ENCODE measurements around the gene SCART1. TPM values are rescaled to one million over a fixed set of nuclear protein-coding genes. Genes with fewer than 3 reads are reported as not detected.

Gene SCART1
- total RNA-seq, 1 donor from 2014 or later = 2.4 TPM

DNA sequence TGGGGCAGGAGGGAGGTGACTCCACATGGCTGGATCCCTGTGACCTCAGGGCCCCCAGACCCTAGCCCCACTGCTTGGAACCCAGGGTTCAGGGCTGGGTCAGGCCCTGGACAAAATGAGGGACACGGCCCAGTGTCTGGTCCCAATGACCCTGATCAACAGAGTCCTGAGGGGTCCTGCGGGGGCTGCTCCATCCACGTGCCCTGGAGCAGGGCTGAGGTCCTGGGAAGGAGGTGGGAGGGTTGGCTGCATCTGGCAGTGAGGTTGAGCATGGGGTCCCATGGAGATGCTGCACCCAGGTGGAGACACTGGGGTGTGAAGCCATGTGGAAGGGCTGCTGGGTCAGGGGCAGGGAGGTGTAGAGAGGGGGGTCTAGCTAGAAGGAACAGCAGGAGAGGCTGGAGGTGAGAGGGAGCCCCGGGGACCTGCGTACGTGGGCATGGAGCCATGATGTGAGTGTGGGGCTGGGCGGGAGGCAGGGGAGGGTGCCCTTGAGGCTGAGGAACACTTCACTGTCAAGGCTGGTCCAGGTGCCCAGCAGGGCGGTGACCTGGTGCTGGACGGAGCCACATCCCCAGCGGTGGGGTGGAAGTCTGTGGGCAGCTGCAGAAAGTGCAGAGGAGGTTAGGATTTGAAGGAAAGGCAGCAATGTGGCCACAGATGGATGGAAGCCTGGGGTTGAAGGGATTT, 604 bp downstream of the SCART1 start:
- no peaks in the 10 kb centered on the region for H3K4me1 Mint-ChIP-seq (ENCODE audit: low read depth)
- no peak overlapping the region for H3K27ac Mint-ChIP-seq (ENCODE audit: unreplicated experiment)
- H3K9me3 Mint-ChIP-seq (ENCODE audit: low read depth) = peaks cover 7% of the 10 kb centered on the region
- DNase-seq (ENCODE audit: low spot score) = no peak
- no peak overlapping the region for H3K4me3 Mint-ChIP-seq (ENCODE audit: unreplicated experiment)
- H3K27me3 Mint-ChIP-seq (ENCODE audit: low read depth) = peaks cover 1% of the 10 kb centered on the region
- peaks cover 2% of the 10 kb centered on the region for H3K36me3 Mint-ChIP-seq (ENCODE audit: low read depth)
- TF ChIP-seq, protein P1, sequence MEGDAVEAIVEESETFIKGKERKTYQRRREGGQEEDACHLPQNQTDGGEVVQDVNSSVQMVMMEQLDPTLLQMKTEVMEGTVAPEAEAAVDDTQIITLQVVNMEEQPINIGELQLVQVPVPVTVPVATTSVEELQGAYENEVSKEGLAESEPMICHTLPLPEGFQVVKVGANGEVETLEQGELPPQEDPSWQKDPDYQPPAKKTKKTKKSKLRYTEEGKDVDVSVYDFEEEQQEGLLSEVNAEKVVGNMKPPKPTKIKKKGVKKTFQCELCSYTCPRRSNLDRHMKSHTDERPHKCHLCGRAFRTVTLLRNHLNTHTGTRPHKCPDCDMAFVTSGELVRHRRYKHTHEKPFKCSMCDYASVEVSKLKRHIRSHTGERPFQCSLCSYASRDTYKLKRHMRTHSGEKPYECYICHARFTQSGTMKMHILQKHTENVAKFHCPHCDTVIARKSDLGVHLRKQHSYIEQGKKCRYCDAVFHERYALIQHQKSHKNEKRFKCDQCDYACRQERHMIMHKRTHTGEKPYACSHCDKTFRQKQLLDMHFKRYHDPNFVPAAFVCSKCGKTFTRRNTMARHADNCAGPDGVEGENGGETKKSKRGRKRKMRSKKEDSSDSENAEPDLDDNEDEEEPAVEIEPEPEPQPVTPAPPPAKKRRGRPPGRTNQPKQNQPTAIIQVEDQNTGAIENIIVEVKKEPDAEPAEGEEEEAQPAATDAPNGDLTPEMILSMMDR (IDR thresholded peaks at IDR 0.05) = no peak

DNA sequence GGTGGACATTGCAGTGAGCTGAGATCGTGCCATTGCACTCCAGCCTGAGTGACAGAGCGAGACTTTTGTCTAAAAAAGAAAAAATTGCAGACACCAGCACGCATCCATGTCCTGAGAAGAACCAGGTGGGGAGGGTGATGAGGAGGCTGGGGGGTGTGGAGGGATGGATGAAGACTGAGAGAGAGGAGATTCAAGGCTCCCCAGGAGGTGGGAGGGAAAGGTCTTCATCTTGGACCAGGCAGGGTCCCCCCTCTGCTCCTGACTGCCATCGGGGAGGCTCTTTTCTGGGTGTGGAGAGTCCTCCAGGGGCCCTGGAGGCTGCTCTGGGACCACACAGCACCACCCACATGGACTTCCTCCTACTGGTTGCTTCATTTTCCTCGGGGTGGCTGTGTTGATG, 1.5 kb downstream of the SCART1 start:
- H3K27me3 Mint-ChIP-seq (ENCODE audit: low read depth) = no peaks in the 10 kb centered on the region
- TF ChIP-seq, protein P1 (IDR thresholded peaks at IDR 0.05) = no peak
- H3K36me3 Mint-ChIP-seq (ENCODE audit: low read depth) = no peaks in the 10 kb centered on the region
- H3K27ac Mint-ChIP-seq (ENCODE audit: unreplicated experiment) = no peak overlapping the region
- DNase-seq (ENCODE audit: low spot score) = no peak
- no peaks in the 10 kb centered on the region for H3K4me1 Mint-ChIP-seq (ENCODE audit: low read depth)
- no peak overlapping the region for H3K4me3 Mint-ChIP-seq (ENCODE audit: unreplicated experiment)
- peaks cover 5% of the 10 kb centered on the region for H3K9me3 Mint-ChIP-seq (ENCODE audit: low read depth)

DNA sequence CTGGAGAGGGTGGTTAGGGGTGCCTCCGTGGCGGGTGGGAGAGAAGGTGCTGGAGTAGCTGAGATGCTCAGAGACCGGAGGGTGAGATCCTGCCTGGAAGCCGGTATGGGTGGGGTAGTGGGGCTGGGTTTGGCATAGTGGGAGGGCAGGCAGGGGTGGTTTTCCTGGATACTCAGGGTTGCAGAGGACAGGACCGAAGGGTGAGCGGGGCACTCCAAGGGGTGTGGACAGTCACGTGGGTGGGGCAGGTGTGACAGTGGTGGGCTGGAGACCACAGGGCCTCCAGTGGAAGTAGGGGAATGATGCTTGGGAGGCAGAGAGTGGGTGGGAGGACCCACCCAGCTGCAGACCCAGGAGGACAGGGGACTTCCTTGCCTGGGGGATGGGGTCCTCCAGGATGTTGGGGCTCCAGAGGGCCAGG, 1.9 kb downstream of the SCART1 start:
- Mint-ChIP-seq H3K4me3 (ENCODE audit: unreplicated experiment) (no peak overlapping the region), H3K36me3 (ENCODE audit: low read depth) (no peaks in the 10 kb centered on the region), H3K27ac (ENCODE audit: unreplicated experiment) (no peak overlapping the region), H3K27me3 (ENCODE audit: low read depth) (no peaks in the 10 kb centered on the region), H3K4me1 (ENCODE audit: low read depth) (no peaks in the 10 kb centered on the region), H3K9me3 (ENCODE audit: low read depth) (peaks cover 5% of the 10 kb centered on the region)
- no peak for DNase-seq (ENCODE audit: low spot score)
- TF ChIP-seq, protein P1 (IDR thresholded peaks at IDR 0.05) = no peak

GRCh38 chr10:133456041-133456951, 2.6 kb downstream of the SCART1 start:
- no peak overlapping the region for H3K4me3 Mint-ChIP-seq (ENCODE audit: unreplicated experiment)
- peaks cover 3% of the 10 kb centered on the region for H3K9me3 Mint-ChIP-seq (ENCODE audit: low read depth)
- peaks cover under 1% of the 10 kb centered on the region for H3K36me3 Mint-ChIP-seq (ENCODE audit: low read depth)
- no peaks in the 10 kb centered on the region for H3K27me3 Mint-ChIP-seq (ENCODE audit: low read depth)
- no peaks in the 10 kb centered on the region for H3K4me1 Mint-ChIP-seq (ENCODE audit: low read depth)
- no peak overlapping the region for H3K27ac Mint-ChIP-seq (ENCODE audit: unreplicated experiment)
- DNase-seq (ENCODE audit: low spot score) = no peak
- TF ChIP-seq, protein P1 (IDR thresholded peaks at IDR 0.05) = no peak

GRCh38 chr10:133457100-133457841, 3.5 kb downstream of the SCART1 start:
- Mint-ChIP-seq H3K27me3 (ENCODE audit: low read depth) (no peaks in the 10 kb centered on the region), H3K4me3 (ENCODE audit: unreplicated experiment) (no peak overlapping the region), H3K9me3 (ENCODE audit: low read depth) (no peaks in the 10 kb centered on the region), H3K27ac (ENCODE audit: unreplicated experiment) (no peak overlapping the region), H3K36me3 (ENCODE audit: low read depth) (peaks cover 4% of the 10 kb centered on the region), H3K4me1 (ENCODE audit: low read depth) (no peaks in the 10 kb centered on the region)
- TF ChIP-seq, protein P1 (IDR thresholded peaks at IDR 0.05) = no peak
- DNase-seq (ENCODE audit: low spot score) = no peak

Measured in chondrocyte (in vitro differentiated cells).